Peyer's patch (tissue), 4 donors: ENCODE measurements around the gene TRMT11. TPM values are rescaled to one million over a fixed set of nuclear protein-coding genes. Genes with fewer than 3 reads are reported as not detected.

Experiments used
- DNase-seq, 3 donors: peaks; one replicate each; pipeline ENCODE4 v3.0.0-alpha.2; 2017 to 2019
- H3K27ac ChIP-seq, 4 donors: fragments of 200-600 bp; sonication (generic); one replicate each; pipeline ENCODE4 v1.5.1; 2016 to 2019
- H3K27me3 ChIP-seq, 2 donors: fragments of 200-600 bp; sonication (generic); one replicate each; pipeline ENCODE4 v1.5.1; 2019
- H3K36me3 ChIP-seq, 3 donors: fragments of 200-600 bp; sonication (generic); one replicate each; pipeline ENCODE4 v1.5.1; 2016 to 2019
- H3K4me1 ChIP-seq, 4 donors: fragments of 200-600 bp; sonication (generic); one replicate each; pipeline ENCODE4 v1.5.1; 2016 to 2019
- H3K4me3 ChIP-seq, 4 donors: fragments of 200-600 bp; sonication (generic); 1 replicate in 3 of 4; 2 replicates in 1 of 4; pipeline ENCODE4 v1.5.1; 2016 to 2019; ENCODE audit warnings: mild to moderate bottlenecking in 1 of 4
- H3K9me3 ChIP-seq, 4 donors: fragments of 200-600 bp; sonication (generic); one replicate each; pipeline ENCODE4 v1.5.1; 2016 to 2019; ENCODE audit warnings: mild to moderate bottlenecking in 1 of 4
- CTCF ChIP-seq, 6 experiments: fragments of 450-650 bp in 4 of 6; fragments of 200-600 bp in 2 of 6; sonication (generic) in 1 of 6; IDR thresholded peaks; one replicate each; pipeline ENCODE4 v1.5.1; 2017 to 2019; ENCODE audit warnings: antibody characterized with exemption in 6 of 6, mild to moderate bottlenecking in 3 of 6, moderate library complexity in 1 of 6
- POLR2A ChIP-seq, 2 donors: fragments of 450-650 bp; IDR thresholded peaks; one replicate each; pipeline ENCODE4 v1.5.1; 2017; ENCODE audit warnings: antibody characterized with exemption in 2 of 2, mild to moderate bottlenecking in 2 of 2, moderate library complexity in 2 of 2
- total RNA-seq, 4 donors: library from RNA; depleted of rRNA; stranded (reverse); fragments of >200 nt; gene quantifications; one replicate each; pipeline ENCODE4 v1.1.0, GENCODE V29; 2016

Gene TRMT11
- total RNA-seq, 4 donors from 2014 or later: 36.6 to 60.2 (median 51.2) TPM

GRCh38 chr6:125983246-125983945 lies 2.9 kb upstream of the TRMT11 start:
- no peak overlapping the region for H3K4me3 ChIP-seq
- H3K9me3 ChIP-seq: no peaks in the 10 kb centered on the region
- H3K27me3 ChIP-seq: no peaks in the 10 kb centered on the region
- TF ChIP-seq CTCF (IDR thresholded peaks at IDR 0.05) (no peak), POLR2A (IDR thresholded peaks at IDR 0.05) (no peak)
- H3K36me3 ChIP-seq: peaks cover 0 to 5% (median 0%) of the 10 kb centered on the region in 3 donors
- no peak overlapping the region for H3K27ac ChIP-seq
- DNase-seq: no peak
- peaks cover 0 to 21% (median 2%) of the 10 kb centered on the region in 4 donors for H3K4me1 ChIP-seq

GRCh38 chr6:125984311-125984710 lies 2.0 kb upstream of the TRMT11 start:
- no peak for DNase-seq
- Histone ChIP-seq H3K27ac (peak overlapping the region in 1 of 4 donors; percentile 89), H3K4me3 (no peak overlapping the region)

GRCh38 chr6:125985522-125985921 lies 818 bp upstream of the TRMT11 start:
- no peak for DNase-seq
- TF ChIP-seq POLR2A (IDR thresholded peaks at IDR 0.05) (no peak), CTCF (IDR thresholded peaks at IDR 0.05) (no peak)
- Histone ChIP-seq H3K27me3 (no peaks in the 10 kb centered on the region), H3K36me3 (no peaks in the 10 kb centered on the region), H3K9me3 (no peaks in the 10 kb centered on the region), H3K4me1 (peaks cover 0 to 30% (median 2%) of the 10 kb centered on the region in 4 donors), H3K4me3 (peak overlapping the region in 3 of 4 donors; percentile 67 to 90 (median 70)), H3K27ac (peak overlapping the region; percentile 77 to 89 (median 80))

More at GRCh38 chr6:125984311-125984710, 2.0 kb upstream of the TRMT11 start:
- TF ChIP-seq POLR2A (IDR thresholded peaks at IDR 0.05): no peak
- TF ChIP-seq CTCF (IDR thresholded peaks at IDR 0.05): no peak
- Histone ChIP-seq H3K4me1 (peaks cover 0 to 21% (median 2%) of the 10 kb centered on the region in 4 donors), H3K27me3 (no peaks in the 10 kb centered on the region), H3K36me3 (peaks cover 0 to 4% (median 0%) of the 10 kb centered on the region in 3 donors), H3K9me3 (no peaks in the 10 kb centered on the region)

- Histone ChIP-seq H3K27me3 (no peaks in the 10 kb centered on the region), H3K4me1 (peaks cover 0 to 34% (median 2%) of the 10 kb centered on the region in 4 donors), H3K4me3 (peak overlapping the region; percentile 67 to 90 (median 73)), H3K27ac (peak overlapping the region; percentile 77 to 89 (median 80)), H3K36me3 (no peaks in the 10 kb centered on the region), H3K9me3 (no peaks in the 10 kb centered on the region)
- TF ChIP-seq CTCF (IDR thresholded peaks at IDR 0.05) (no peak), POLR2A (IDR thresholded peaks at IDR 0.05) (no peak)
- no peak for DNase-seq
Measured at GRCh38 chr6:125985979-125986300, 400 bp upstream of the TRMT11 start.

GRCh38 chr6:125987026-125987617 lies 782 bp downstream of the TRMT11 start:
- peak overlapping the region; percentile 77 to 89 (median 80) for H3K27ac ChIP-seq
- peak overlapping the region; percentile 67 to 90 (median 73) for H3K4me3 ChIP-seq
- H3K27me3 ChIP-seq: no peaks in the 10 kb centered on the region
- H3K4me1 ChIP-seq: peaks cover 0 to 45% (median 2%) of the 10 kb centered on the region in 4 donors
- no peaks in the 10 kb centered on the region for H3K9me3 ChIP-seq
- TF ChIP-seq CTCF (IDR thresholded peaks at IDR 0.05): no peak
- no peak for DNase-seq
- no peaks in the 10 kb centered on the region for H3K36me3 ChIP-seq
